ENCODE measurements around the gene SORCS2.
"Not testable (repeated sequence)": the region's sequence is repeated elsewhere in the genome, so short reads cannot be mapped to it uniquely, and the experiment has no call there.

The SORCS2 gene

GRCh38 chr4:7600247-7600646 is 407.9 kb downstream of the SORCS2 start:
- no peak for DNase-seq

DNA sequence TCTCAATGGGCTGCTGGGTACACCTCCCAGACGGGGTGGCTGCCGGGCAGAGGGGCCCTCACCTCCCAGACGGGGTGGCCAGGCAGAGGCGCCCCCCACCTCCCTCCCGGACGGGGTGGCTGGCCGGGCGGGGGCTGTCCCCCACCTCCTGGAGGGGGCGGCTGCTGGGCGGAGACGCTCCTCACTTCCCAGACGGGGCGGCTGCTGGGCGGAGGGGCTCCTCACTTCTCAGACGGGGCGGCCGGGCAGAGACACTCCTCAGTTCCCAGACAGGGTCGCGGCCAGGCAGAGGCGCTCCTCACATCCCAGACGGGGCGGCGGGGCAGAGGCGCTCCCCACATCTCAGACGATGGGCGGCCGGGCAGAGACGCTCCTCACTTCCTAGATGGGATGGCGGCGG is 409.8 kb downstream of the SORCS2 start:
- not testable (repeated sequence) for DNase-seq

DNA sequence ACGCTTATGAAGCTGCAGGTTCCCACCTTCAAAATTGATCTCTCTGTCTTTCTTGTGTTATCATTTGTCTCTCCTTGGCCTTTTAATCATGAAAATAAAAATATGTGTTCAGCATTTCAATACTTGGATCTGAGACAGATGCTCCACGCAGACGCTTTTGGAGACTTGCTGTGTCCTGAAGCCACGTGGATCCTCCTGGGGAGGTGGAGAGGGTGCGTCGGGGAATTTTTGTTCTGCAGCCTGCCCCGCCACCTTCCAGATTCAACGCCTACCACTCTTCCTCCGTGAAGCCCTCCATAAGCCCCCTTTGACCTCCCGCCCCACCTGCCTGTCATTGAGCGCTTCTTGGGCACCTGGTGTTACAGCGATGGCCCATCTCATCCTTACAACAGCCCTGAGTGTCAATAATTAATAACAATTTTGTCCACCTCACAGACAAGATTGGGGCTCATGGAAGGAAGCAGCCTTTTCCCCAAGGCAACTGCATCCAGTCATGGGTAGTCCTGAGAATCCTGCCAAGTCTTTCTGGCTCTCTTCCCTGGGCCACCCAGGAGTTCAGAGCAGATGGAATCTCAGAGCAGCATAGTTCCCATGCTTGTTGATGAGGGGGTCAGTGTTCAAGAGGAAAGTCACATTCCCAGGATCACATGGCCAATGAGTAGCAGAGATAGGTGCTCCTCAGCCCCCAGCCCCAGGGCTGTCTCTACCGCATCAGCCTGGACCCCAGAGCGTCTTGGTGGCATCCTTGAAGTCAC is 415.0 kb downstream of the SORCS2 start:
- DNase-seq: no peak

GRCh38 chr4:7608046-7608445 is 415.7 kb downstream of the SORCS2 start:
- no peak for DNase-seq

DNA sequence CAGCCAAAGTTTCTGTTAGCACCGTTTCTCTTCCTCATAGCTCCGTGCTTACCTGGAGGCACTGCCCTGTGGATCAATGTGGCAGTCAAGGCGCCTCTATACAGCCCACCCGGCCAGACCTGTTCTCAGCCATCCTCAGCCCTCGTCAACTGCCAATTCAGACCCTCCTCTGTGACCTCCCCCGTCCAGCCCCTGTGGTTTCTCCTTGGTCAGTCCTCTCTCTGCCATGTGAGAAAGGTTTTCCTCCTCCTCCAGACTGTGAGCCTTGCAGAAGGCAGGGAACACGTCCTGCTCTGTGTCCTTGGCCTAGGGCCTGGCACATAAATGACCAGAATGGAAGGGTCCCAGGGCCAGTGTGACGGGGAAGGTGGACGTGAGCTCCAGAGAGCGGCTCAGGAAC is 417.0 kb downstream of the SORCS2 start:
- no peak for DNase-seq

DNA sequence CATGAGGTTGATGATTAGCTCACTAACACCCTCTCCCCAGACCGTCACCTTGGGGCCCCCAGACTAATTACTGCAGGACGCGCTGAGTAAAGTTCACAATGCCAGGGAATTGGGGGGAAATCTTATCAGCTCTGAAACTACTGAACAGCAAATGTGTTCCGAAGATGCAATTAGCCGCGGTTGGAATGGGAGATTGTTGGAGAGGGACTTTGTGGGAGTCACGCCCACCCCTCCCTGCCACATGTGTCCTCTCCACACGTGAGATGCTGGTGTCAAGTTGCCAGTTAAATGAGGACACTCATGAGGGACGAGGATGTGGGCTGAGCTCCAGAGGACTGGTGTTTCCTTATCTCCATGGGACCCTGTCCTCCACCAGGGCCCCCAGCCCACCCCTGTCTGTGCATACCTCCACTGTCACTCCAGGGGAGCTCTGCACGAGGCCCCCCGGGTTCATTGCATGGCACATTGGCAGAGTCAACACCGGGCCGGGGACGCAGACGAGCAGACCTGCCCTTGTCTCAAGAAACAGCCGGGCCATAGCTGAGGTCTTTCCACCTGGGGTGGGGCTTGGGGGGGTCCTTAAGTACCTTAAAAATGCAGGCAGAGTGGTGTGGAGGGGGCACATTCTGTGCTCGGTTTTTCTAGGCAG is 417.8 kb downstream of the SORCS2 start:
- no peak for DNase-seq

GRCh38 chr4:7610841-7611240 is 418.5 kb downstream of the SORCS2 start:
- no peak for DNase-seq

DNA sequence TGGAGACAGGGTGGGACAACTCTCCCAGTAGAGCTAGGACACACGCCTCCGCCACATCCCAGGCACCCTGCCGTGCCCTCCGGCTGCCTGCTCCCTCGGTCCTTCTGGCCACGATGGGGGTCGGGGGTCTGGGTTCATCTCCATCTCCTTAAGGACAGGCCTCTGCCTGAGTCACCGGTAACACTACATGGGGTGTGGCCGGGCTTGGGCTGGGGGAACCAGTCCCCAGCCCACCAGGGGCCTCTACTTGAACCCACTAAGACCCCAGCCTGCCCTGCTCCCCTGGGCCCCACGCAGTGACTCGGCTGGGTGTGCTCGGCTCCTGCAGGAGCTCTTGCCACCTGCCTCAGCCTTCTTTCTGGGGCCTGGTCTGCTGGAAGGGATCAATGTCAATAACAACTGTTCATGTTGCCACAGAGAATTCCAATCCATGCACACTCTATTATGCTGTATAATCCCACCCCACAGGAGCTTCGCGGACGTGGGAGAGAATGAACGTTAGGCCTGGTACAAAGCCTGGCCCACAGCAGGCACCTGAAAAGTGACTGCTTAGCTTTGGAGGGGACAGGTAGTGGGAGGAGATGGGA is 420.1 kb downstream of the SORCS2 start:
- no peak for DNase-seq

DNA sequence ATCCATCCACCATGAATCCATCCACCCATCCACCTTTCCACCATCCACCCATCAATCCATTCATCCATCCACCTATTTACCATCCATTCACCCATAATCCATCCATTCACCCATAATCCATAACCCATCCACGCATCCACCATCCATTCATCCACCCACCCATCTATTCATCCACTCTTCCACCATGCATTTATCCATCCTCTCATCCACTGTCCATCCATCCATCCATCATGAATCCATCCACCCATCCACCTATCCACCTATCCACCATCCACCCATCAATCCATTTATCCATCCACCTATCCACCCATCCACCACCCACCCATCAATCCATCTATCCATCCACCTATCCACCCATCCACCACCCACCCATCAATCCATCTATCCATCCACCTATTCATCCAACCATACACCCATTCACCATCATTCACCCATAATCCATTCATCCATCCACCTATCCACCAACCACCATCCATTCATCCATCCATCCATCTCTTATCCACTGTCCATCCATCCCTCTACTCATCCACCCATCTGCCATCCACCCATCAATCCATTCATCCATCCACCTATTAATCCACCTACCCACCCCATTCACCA is 422.1 kb downstream of the SORCS2 start:
- no peak for DNase-seq

GRCh38 chr4:7616193-7616592 is 423.9 kb downstream of the SORCS2 start:
- DNase-seq: no peak

GRCh38 chr4:7618361-7618760 is 426.0 kb downstream of the SORCS2 start:
- no peak for DNase-seq

- DNase-seq: no peak
Observed at GRCh38 chr4:7620086-7620813, 427.9 kb downstream of the SORCS2 start.

DNA sequence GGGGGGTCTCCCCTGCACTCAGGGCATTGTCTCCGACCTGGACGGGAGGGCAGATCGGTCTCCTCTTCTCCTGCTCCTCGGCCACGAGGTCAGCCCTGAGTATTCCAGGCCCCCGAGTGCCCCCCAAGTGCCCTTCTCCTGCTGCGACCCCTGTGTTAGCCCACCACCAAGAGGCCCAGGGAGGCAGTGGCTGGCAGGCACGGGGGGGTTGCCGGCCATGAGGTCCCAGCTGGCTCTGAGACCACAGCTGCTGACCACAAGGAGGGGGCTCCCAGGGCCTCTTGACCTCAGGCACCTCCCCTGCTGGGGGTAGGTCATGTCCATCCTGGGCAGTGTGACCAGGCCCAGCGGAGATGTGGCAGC is 428.5 kb downstream of the SORCS2 start:
- no peak for DNase-seq

DNA sequence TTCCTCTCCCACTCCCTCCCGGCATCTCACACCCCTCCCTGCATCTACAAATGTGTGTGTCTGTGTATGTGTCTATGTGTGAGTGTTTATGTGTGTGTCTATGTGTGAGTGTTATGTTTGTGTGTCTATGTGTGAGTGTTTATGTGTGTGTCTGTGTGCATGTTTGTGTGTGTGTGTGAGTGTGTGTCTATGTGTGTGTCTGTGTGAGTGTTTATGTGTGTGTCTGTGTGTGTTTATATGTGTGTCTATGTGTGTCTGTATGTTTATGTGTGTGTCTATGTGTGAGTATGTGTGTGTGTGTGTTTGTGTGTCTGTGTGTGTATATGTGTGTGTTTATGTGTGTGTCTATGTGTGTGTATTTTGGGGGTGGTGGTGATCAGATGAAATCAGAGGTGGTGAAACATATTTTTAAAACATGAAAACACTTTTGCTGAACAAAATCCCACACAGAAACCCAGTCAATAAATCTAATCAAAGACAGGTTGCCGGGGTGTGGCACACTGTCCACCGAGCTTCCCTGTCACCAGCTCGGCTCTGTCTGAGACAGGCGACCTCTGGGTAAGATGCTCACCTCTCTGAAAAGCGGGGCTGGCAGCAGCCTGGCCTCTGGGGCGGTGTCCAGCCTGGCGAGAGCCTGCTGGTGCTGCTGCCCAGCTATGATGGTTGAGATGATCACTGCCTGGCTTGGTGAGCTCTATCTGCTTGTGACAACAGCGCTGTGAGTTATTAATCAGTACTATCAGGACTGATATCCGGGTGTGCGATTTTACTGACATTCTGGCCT is 429.1 kb downstream of the SORCS2 start:
- no peak for DNase-seq

DNA sequence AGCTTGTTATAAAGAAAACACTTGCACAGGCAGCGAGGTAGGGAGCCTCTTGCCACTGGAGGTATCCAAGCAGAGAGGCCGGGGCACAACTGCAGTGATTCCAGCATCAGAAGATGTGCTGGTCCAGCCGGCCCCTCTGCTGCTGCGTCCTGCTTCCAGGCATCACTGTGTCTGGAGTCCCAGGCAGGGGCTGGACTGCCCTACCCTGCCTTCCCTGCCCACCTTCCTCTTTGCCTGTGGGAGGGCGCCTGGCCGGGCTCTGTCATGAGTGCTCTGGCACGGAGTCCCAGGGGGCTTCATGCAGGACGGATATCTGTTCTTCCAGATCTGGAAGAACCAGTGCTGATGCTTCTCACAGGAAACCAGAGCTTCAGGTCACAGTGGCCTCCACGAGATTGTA is 430.0 kb downstream of the SORCS2 start:
- no peak for DNase-seq

DNA sequence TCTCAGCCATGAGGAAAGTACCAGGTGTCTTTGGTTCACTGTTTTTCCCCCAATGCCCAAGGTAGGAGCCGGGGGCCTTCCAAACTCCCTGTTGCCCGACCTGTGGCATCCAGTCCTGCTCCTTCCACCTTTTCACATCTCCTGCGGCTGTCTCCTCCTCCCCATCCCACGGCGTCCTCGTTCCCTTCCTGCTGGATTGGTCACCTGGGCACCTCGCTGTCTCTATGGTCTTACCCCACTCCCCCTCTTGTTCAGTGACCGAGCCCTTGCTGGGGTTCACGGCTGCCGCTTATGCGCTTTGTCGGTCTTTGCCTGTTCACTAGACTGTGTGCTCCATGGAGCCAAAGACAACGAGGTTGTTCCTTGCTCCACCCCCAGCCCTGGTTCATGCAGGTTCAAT is 431.1 kb downstream of the SORCS2 start:
- DNase-seq: no peak

GRCh38 chr4:7624396-7624980 is 432.1 kb downstream of the SORCS2 start:
- no peak for DNase-seq

DNA sequence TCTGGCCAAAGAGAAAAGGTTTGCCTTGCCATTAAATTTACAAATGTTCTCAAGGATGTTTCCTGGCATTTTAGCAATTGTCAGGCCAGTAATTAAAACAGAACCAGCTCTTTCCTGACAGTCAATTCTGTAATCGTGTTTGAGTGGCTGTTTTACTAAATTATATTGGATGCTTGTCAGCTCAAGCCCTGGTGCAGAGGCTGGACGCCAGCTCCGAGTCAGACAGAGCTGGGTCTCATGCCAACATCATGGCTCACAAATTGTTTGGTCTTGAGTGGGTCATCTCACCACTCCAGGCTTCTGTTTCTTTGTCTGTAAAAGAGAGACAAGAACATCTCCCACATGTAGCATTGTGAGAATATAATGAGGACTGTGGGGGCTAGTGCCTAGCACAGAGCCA is 432.7 kb downstream of the SORCS2 start:
- DNase-seq: no peak

GRCh38 chr4:7626531-7626930 is 434.2 kb downstream of the SORCS2 start:
- DNase-seq: no peak

GRCh38 chr4:7627251-7628250 is 435.2 kb downstream of the SORCS2 start:
- DNase-seq: no peak

DNA sequence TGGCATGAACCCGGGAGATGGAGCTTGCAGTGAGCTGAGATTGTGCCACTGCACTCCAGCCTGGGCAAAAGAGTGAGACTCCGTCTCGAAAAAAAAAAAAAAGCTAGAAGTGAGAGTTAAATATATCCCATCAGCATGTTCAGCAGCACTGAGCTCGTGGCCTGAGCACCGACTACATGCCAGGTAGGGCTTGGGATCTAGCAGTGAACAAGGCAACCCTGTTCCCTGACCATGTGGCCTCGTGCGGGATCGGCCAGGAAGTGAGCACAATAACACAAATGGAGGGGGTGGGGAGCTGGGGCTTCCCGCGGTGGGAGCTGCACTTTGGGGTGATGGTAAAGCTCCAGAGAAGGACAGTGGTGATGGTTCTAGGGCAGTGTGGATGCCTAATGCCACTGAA is 436.1 kb downstream of the SORCS2 start:
- DNase-seq: no peak
